ENCODE measurements around the gene TPST1.
"Not testable (repeated sequence)": the region's sequence is repeated elsewhere in the genome, so short reads cannot be mapped to it uniquely, and the experiment has no call there.

TPST1 gene

DNA sequence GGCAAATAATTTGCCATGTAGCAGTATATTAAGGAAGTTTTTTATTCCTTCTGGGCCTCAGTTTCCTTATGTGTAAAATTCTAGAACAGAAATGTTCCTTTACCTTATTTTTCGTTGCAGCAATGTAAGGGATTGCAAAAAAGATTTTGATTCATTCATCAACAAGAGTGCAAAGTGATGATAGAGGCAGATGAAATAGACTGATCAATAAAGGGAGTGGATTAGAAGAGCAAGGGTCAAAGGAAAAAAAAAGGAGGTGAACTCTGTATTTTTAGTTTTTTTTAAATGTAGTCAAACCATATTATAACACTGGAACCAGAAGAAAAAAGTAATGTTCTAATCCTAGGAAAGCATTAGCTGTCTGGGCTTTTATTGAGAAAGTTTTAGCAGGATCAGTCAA, 14.7 kb downstream of the TPST1 start:
- no peaks in the 10 kb centered on the region for H3K27me3 ChIP-seq (ENCODE audit: insufficient read depth, low read length, poor library complexity)
- no peaks in the 10 kb centered on the region for H3K4me1 ChIP-seq (ENCODE audit: insufficient read depth, low read length)
- TF ChIP-seq, protein P1, sequence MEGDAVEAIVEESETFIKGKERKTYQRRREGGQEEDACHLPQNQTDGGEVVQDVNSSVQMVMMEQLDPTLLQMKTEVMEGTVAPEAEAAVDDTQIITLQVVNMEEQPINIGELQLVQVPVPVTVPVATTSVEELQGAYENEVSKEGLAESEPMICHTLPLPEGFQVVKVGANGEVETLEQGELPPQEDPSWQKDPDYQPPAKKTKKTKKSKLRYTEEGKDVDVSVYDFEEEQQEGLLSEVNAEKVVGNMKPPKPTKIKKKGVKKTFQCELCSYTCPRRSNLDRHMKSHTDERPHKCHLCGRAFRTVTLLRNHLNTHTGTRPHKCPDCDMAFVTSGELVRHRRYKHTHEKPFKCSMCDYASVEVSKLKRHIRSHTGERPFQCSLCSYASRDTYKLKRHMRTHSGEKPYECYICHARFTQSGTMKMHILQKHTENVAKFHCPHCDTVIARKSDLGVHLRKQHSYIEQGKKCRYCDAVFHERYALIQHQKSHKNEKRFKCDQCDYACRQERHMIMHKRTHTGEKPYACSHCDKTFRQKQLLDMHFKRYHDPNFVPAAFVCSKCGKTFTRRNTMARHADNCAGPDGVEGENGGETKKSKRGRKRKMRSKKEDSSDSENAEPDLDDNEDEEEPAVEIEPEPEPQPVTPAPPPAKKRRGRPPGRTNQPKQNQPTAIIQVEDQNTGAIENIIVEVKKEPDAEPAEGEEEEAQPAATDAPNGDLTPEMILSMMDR (IDR thresholded peaks at IDR 0.05; ENCODE audit: borderline replicate concordance, extremely low read depth, low read length, poor library complexity, severe bottlenecking): no peak
- no peak for TF ChIP-seq EZH2 (IDR thresholded peaks at IDR 0.05; ENCODE audit: borderline replicate concordance, low read depth, low read length, severe bottlenecking)
- H4K20me1 ChIP-seq (ENCODE audit: insufficient read depth, low read length): no peaks in the 10 kb centered on the region
- ATAC-seq (ENCODE audit: insufficient read depth, low read depth): no peak
- no peak overlapping the region for H2AFZ ChIP-seq (ENCODE audit: low read depth, low read length)
- no peaks in the 10 kb centered on the region for H3K36me3 ChIP-seq (ENCODE audit: insufficient read depth, low read length)
- no peak overlapping the region for H3K4me3 ChIP-seq (ENCODE audit: low read depth in 1 of 2, low read length in 2 of 2)
- no peak overlapping the region for H3K27ac ChIP-seq (ENCODE audit: low read length)
- no peak overlapping the region for H3K9ac ChIP-seq (ENCODE audit: low read depth, low read length)
- H3K9me3 ChIP-seq (ENCODE audit: insufficient read depth, low read length, severe bottlenecking): no peaks in the 10 kb centered on the region
- H3K79me2 ChIP-seq (ENCODE audit: insufficient read depth, low read length): no peaks in the 10 kb centered on the region
- no peak for DNase-seq
- H3K4me2 ChIP-seq (ENCODE audit: insufficient read depth, low read length): no peak overlapping the region

DNA sequence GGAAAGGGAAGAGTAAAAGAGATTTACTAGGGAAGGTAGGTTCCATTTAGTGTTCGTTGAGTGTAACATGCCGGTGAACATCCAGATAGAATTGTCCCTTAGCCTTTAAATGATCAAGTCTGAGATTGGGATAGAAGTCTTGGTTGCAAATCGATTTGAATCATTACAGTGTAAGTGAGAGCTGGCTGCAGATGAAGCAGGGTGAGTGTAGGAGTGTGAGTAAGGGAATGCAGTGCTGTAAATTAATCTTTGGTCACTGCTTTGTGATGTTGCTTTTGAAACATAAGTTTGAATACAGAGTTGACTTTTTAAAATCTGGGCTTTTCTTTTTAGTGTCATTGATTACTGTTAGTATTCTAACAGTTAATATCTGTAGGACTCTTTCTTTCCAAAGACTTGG, 16.3 kb downstream of the TPST1 start:
- Histone ChIP-seq H2AFZ (ENCODE audit: low read depth, low read length) (no peak overlapping the region), H3K4me2 (ENCODE audit: insufficient read depth, low read length) (no peak overlapping the region), H3K9me3 (ENCODE audit: insufficient read depth, low read length, severe bottlenecking) (no peaks in the 10 kb centered on the region), H3K4me1 (ENCODE audit: insufficient read depth, low read length) (no peaks in the 10 kb centered on the region), H3K4me3 (ENCODE audit: low read depth in 1 of 2, low read length in 2 of 2) (no peak overlapping the region), H3K79me2 (ENCODE audit: insufficient read depth, low read length) (no peaks in the 10 kb centered on the region), H3K36me3 (ENCODE audit: insufficient read depth, low read length) (no peaks in the 10 kb centered on the region), H3K9ac (ENCODE audit: low read depth, low read length) (no peak overlapping the region), H3K27ac (ENCODE audit: low read length) (no peak overlapping the region), H4K20me1 (ENCODE audit: insufficient read depth, low read length) (no peaks in the 10 kb centered on the region), H3K27me3 (ENCODE audit: insufficient read depth, low read length, poor library complexity) (no peaks in the 10 kb centered on the region)
- TF ChIP-seq EZH2 (IDR thresholded peaks at IDR 0.05; ENCODE audit: borderline replicate concordance, low read depth, low read length, severe bottlenecking): no peak
- TF ChIP-seq, protein P1 (IDR thresholded peaks at IDR 0.05; ENCODE audit: borderline replicate concordance, extremely low read depth, low read length, poor library complexity, severe bottlenecking): no peak
- DNase-seq: no peak
- no peak for ATAC-seq (ENCODE audit: insufficient read depth, low read depth)

DNA sequence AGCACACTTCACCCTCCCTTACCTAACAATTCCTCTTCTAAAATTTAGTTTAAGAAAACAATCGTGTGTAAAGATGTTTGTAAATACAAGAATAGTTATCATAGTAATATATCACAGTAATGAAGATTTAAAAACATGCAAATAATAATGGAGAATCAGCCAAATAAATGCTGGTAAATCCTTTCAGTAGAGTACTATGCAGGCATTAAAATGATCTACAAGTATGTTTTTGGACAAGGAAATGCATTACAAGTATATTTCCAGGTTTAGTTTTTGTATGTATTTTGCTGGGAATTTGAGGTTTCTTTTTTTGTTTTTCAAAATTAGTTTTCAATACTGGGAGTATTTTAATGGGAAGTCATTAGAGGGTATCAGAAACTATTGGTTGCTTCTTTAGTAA, 22.7 kb downstream of the TPST1 start:
- DNase-seq (no peak), ATAC-seq (ENCODE audit: insufficient read depth, low read depth) (no peak)
- no peak overlapping the region for H3K9ac ChIP-seq (ENCODE audit: low read depth, low read length)
- H3K27ac ChIP-seq (ENCODE audit: low read length): no peak overlapping the region
- no peaks in the 10 kb centered on the region for H3K9me3 ChIP-seq (ENCODE audit: insufficient read depth, low read length, severe bottlenecking)
- H4K20me1 ChIP-seq (ENCODE audit: insufficient read depth, low read length): no peaks in the 10 kb centered on the region
- no peak overlapping the region for H3K4me3 ChIP-seq (ENCODE audit: low read depth in 1 of 2, low read length in 2 of 2)
- TF ChIP-seq EZH2 (IDR thresholded peaks at IDR 0.05; ENCODE audit: borderline replicate concordance, low read depth, low read length, severe bottlenecking): no peak
- TF ChIP-seq, protein P1 (IDR thresholded peaks at IDR 0.05; ENCODE audit: borderline replicate concordance, extremely low read depth, low read length, poor library complexity, severe bottlenecking): no peak
- no peaks in the 10 kb centered on the region for H3K4me1 ChIP-seq (ENCODE audit: insufficient read depth, low read length)
- H3K27me3 ChIP-seq (ENCODE audit: insufficient read depth, low read length, poor library complexity): no peaks in the 10 kb centered on the region
- no peaks in the 10 kb centered on the region for H3K36me3 ChIP-seq (ENCODE audit: insufficient read depth, low read length)
- H3K79me2 ChIP-seq (ENCODE audit: insufficient read depth, low read length): no peaks in the 10 kb centered on the region
- H3K4me2 ChIP-seq (ENCODE audit: insufficient read depth, low read length): no peak overlapping the region
- no peak overlapping the region for H2AFZ ChIP-seq (ENCODE audit: low read depth, low read length)

DNA sequence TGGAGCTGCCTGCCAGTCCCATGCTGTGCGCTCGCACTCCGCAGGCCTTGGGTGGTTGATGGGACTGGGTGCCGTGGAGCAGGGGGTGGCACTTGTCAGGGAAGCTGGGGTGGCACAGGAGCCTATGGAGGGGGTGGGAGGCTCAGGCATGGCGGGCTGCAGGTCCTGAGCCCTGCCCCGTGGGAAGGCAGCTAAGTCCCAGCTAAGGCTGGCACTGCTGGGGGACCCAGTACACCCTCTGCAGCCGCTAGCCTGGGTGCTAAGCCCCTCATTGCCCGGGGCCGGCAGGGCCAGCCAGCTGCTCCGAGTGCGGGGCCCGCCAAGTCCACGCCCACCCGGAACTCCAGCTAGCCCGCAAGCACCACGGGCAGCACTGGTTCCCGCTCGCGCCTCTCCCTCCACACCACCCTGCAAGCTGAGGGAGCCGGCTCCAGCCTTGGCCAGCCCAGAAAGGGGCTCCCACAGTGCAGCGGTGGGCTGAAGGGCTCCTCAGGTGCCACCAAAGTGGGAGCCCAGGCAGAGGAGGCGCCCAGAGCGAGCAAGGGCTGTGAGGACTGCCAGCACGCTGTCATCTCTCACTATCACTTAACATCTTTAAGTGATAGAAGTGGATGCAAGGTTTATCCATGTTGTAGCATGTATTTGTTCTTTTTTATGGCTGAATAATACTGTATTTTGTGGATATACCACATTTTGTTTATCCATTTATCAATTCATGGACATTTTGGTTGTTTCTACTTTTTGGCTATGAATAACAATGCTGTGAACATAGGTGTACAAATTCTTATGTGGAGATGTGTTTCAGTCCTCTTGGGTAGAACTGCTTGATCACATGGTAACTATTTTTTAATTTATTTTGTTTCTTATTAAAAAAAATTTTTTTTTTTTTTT, 26.4 kb downstream of the TPST1 start:
- not testable (repeated sequence) for H3K9ac ChIP-seq (ENCODE audit: low read depth, low read length); H3K9me3 ChIP-seq (ENCODE audit: insufficient read depth, low read length, severe bottlenecking); H3K4me1 ChIP-seq (ENCODE audit: insufficient read depth, low read length); ATAC-seq (ENCODE audit: insufficient read depth, low read depth); H3K79me2 ChIP-seq (ENCODE audit: insufficient read depth, low read length); DNase-seq; H3K4me3 ChIP-seq (ENCODE audit: low read depth in 1 of 2, low read length in 2 of 2); H2AFZ ChIP-seq (ENCODE audit: low read depth, low read length); H3K4me2 ChIP-seq (ENCODE audit: insufficient read depth, low read length); H4K20me1 ChIP-seq (ENCODE audit: insufficient read depth, low read length); H3K36me3 ChIP-seq (ENCODE audit: insufficient read depth, low read length); H3K27ac ChIP-seq (ENCODE audit: low read length); H3K27me3 ChIP-seq (ENCODE audit: insufficient read depth, low read length, poor library complexity)
